ENCODE results near the gene AMFR. TPM values are rescaled to one million over a fixed set of nuclear protein-coding genes. Genes with fewer than 3 reads are reported as not detected.

Gene AMFR
- total RNA-seq, 1 donor from 2014 or later = 136 TPM

DNA sequence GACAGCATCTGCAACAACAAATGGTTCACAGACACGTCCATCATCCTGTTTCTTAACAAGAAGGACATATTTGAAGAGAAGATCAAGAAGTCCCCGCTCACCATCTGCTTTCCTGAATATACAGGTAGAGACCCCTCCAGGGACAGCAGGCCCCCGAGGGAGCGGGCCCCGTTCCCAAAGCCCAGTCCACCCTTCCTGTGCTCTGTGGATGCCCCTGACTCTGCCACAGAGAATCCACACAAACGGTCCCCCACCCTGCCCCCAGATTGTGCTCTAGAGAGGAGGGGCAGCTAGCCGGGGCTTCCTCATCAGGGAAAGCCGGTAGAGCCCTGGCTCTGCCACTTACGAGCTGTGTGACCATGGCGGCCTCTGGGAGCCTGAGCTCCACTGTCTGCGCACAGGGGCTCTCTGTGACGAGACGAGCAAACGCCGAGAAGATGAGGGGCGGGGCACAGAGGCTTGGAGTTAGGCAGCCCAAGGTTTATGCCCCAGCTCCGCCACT lies 84.4 kb downstream of the AMFR start:
- H3K4me1 Mint-ChIP-seq (ENCODE audit: unreplicated experiment) = peaks cover 4% of the 10 kb centered on the region
- no peak overlapping the region for H3K4me3 Mint-ChIP-seq (ENCODE audit: unreplicated experiment)
- DNase-seq (ENCODE audit: extremely low spot score, unreplicated experiment) = no peak
- H3K27me3 Mint-ChIP-seq (ENCODE audit: unreplicated experiment) = no peaks in the 10 kb centered on the region
- no peak overlapping the region for H3K27ac Mint-ChIP-seq (ENCODE audit: unreplicated experiment)
- no peaks in the 10 kb centered on the region for H3K36me3 Mint-ChIP-seq (ENCODE audit: unreplicated experiment)
- TF ChIP-seq CTCF (IDR thresholded peaks at IDR 0.05) = no peak
- no peaks in the 10 kb centered on the region for H3K9me3 Mint-ChIP-seq (ENCODE audit: unreplicated experiment)

DNA sequence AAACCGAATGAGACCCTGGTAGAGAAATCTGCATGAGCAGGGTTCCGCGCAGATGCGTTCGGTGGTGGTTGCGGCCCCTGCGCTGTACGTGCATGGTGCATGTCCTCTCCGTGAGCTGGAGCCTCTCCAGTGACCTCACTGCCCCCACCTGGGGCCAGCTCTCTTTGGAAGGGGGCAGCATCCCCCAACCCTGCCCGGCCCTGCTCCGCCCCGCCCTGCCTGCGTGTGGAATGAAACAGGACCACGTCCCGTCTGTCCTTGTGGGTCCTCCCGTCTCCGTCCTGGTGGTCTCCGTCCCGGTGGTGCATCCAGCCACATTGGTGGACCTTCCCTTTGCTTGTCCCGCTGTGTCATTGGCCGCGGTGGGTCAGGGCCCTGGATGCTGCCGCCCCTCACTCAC lies 84.9 kb downstream of the AMFR start:
- Mint-ChIP-seq H3K4me3 (ENCODE audit: unreplicated experiment) (no peak overlapping the region), H3K36me3 (ENCODE audit: unreplicated experiment) (no peaks in the 10 kb centered on the region), H3K27ac (ENCODE audit: unreplicated experiment) (no peak overlapping the region), H3K27me3 (ENCODE audit: unreplicated experiment) (no peaks in the 10 kb centered on the region), H3K9me3 (ENCODE audit: unreplicated experiment) (no peaks in the 10 kb centered on the region), H3K4me1 (ENCODE audit: unreplicated experiment) (peaks cover 4% of the 10 kb centered on the region)
- no peak for DNase-seq (ENCODE audit: extremely low spot score, unreplicated experiment)
- no peak for TF ChIP-seq CTCF (IDR thresholded peaks at IDR 0.05)

DNA sequence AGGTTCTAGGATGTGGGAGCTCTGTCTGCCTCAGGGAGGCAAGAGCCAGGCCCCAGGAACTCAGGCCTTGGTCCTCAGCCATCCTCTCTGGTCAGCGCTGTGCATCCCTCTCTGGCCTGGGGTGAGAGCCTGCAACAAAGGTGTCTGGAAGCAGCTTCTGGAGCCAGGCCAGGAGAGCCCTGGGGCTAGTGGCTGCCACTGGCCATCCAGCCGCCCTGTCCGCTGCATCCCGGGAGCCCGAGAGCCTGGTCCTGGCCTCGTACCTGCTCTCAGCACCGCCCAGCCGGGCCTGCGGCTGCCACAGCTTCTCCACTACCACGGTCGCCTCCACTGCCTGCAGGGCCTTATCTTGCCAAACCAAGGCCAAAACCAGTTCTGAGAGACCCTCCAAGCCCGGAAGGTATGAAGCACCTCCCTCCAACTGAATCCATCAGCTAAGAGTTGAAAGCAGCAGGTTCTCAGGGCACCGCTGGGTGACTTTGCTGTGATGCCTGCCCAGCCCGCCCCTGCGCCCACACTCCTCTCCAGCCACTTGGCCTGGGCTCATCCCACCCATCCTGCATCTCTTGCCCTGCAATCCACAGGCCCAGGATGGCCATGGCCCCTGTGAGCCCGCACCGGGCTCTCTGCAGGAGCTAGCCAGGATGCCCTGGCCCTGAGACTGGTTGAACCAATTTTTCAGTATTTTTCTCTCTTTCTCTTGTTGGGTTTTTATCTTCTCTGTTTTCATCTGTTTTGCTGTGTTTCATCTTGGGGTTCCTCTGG lies 85.7 kb downstream of the AMFR start:
- no peak overlapping the region for H3K4me3 Mint-ChIP-seq (ENCODE audit: unreplicated experiment)
- H3K9me3 Mint-ChIP-seq (ENCODE audit: unreplicated experiment) = no peaks in the 10 kb centered on the region
- no peak for TF ChIP-seq CTCF (IDR thresholded peaks at IDR 0.05)
- H3K36me3 Mint-ChIP-seq (ENCODE audit: unreplicated experiment) = no peaks in the 10 kb centered on the region
- H3K27ac Mint-ChIP-seq (ENCODE audit: unreplicated experiment) = no peak overlapping the region
- H3K4me1 Mint-ChIP-seq (ENCODE audit: unreplicated experiment) = peaks cover 4% of the 10 kb centered on the region
- DNase-seq (ENCODE audit: extremely low spot score, unreplicated experiment) = no peak
- H3K27me3 Mint-ChIP-seq (ENCODE audit: unreplicated experiment) = no peaks in the 10 kb centered on the region

- Mint-ChIP-seq H3K27ac (ENCODE audit: unreplicated experiment) (no peak overlapping the region), H3K27me3 (ENCODE audit: unreplicated experiment) (no peaks in the 10 kb centered on the region), H3K4me1 (ENCODE audit: unreplicated experiment) (no peaks in the 10 kb centered on the region), H3K9me3 (ENCODE audit: unreplicated experiment) (no peaks in the 10 kb centered on the region), H3K4me3 (ENCODE audit: unreplicated experiment) (no peak overlapping the region), H3K36me3 (ENCODE audit: unreplicated experiment) (no peaks in the 10 kb centered on the region)
- DNase-seq (ENCODE audit: extremely low spot score, unreplicated experiment) = no peak
- no peak for TF ChIP-seq CTCF (IDR thresholded peaks at IDR 0.05)
Observed at GRCh38 chr16:56338566-56339318, 86.6 kb downstream of the AMFR start.

DNA sequence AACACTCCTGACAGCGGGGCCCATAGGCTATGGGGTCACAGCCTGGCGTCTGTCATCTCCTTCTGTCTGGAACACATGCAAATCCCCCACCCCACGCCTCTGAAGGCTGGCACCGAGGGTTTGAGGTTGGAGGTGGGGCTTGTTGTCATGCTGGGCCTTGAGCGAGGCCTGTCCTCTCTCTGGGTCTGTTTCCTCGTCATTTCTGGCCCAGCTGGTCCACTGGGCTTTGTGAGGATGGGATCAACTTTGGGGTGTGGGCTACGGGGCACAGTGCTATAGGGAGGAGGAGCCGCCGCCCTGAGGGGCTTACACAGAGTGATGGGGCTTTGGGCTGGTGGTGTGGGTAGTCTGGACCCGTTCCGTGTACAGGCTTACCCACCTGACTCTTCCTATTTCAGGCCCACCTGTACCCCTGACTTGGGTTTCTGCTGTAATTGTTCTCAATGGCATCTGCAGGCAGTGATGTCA lies 87.5 kb downstream of the AMFR start:
- no peak for DNase-seq (ENCODE audit: extremely low spot score, unreplicated experiment)
- Mint-ChIP-seq H3K27me3 (ENCODE audit: unreplicated experiment) (no peaks in the 10 kb centered on the region), H3K4me3 (ENCODE audit: unreplicated experiment) (no peak overlapping the region), H3K9me3 (ENCODE audit: unreplicated experiment) (no peaks in the 10 kb centered on the region), H3K27ac (ENCODE audit: unreplicated experiment) (no peak overlapping the region), H3K4me1 (ENCODE audit: unreplicated experiment) (no peaks in the 10 kb centered on the region), H3K36me3 (ENCODE audit: unreplicated experiment) (no peaks in the 10 kb centered on the region)
- TF ChIP-seq CTCF (IDR thresholded peaks at IDR 0.05) = no peak

All from osteocyte (in vitro differentiated cells).